A673 (cell line): ENCODE measurements around the gene MUC15.

Experiments used
- EZH2 ChIP-seq: fragments of 200-600 bp; sonication (generic); IDR thresholded peaks from 2 replicates; pipeline ENCODE4 v1.6.1; 2017; ENCODE audit warnings: borderline replicate concordance, low read depth, mild to moderate bottlenecking, mixed read lengths, antibody characterized with exemption, low read length; ENCODE audit not compliant: poor library complexity, severe bottlenecking
- TF ChIP-seq, protein P1 (sequence below): fragments of 300-800, 200-600 bp; sonication (generic); conservative IDR thresholded peaks from 2 replicates; pipeline ENCODE4 v1.5.1; 2017; ENCODE audit warnings: low read depth, mild to moderate bottlenecking, antibody characterized with exemption, low read length, moderate library complexity, mixed read lengths

- TF ChIP-seq, protein P1, sequence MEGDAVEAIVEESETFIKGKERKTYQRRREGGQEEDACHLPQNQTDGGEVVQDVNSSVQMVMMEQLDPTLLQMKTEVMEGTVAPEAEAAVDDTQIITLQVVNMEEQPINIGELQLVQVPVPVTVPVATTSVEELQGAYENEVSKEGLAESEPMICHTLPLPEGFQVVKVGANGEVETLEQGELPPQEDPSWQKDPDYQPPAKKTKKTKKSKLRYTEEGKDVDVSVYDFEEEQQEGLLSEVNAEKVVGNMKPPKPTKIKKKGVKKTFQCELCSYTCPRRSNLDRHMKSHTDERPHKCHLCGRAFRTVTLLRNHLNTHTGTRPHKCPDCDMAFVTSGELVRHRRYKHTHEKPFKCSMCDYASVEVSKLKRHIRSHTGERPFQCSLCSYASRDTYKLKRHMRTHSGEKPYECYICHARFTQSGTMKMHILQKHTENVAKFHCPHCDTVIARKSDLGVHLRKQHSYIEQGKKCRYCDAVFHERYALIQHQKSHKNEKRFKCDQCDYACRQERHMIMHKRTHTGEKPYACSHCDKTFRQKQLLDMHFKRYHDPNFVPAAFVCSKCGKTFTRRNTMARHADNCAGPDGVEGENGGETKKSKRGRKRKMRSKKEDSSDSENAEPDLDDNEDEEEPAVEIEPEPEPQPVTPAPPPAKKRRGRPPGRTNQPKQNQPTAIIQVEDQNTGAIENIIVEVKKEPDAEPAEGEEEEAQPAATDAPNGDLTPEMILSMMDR: no peak
- no peak for TF ChIP-seq EZH2
These were observed at the start of gene MUC15 for GRCh38 chr11:26571861-26572654.
